B cell (primary cell): Measurements from ENCODE around the gene FURIN. TPM values are rescaled to one million over a fixed set of nuclear protein-coding genes. Genes with fewer than 3 reads are reported as not detected.
A peak's percentile ranks its signal among the peaks of the same experiment; 100 is the strongest.

Experiments
- ATAC-seq: fragments of 200-7000 bp; cut with Tn5 transposase; one replicate; pipeline ENCODE4 v1.10.0; 2021; ENCODE audit warnings: low read depth, mild to moderate bottlenecking, moderate number of reproducible peaks, moderate library complexity
- CTCF ChIA-PET: fragments of 350-600 bp; sonication (Branson Sonifier 250); formaldehyde crosslinking; loops from one replicate; lab custom pipeline; 2021; ENCODE audit warnings: antibody characterized with exemption, inconsistent platforms; lab: Charles Lee
- POLR2A ChIA-PET: fragments of 350-600 bp; sonication (Branson Sonifier 250); formaldehyde crosslinking; loops from one replicate; lab custom pipeline; 2021; ENCODE audit warnings: antibody characterized with exemption; lab: Charles Lee
- DNase-seq: peaks from one replicate; pipeline ENCODE4 v3.0.0; 2013
- H2AFZ ChIP-seq: 2 replicates; pipeline ENCODE4 v1.6.1; 2012; ENCODE audit warnings: mild to moderate bottlenecking, low read depth, low read length; ENCODE audit not compliant: insufficient read depth, poor library complexity, severe bottlenecking
- H3K27ac ChIP-seq, 2 donors: 1 replicate in 1 of 2; 2 replicates in 1 of 2; pipeline ENCODE4 v1.5.1; 2012 to 2013; ENCODE audit warnings: low read length in 2 of 2, mild to moderate bottlenecking in 2 of 2, moderate library complexity in 1 of 2
- H3K27me3 ChIP-seq, 4 experiments: fragments of 200-600 bp in 1 of 4; sonication (generic) in 1 of 4; replicated peaks in 1 of 4; 1 replicate in 2 of 4; 2 replicates in 2 of 4; pipeline versions ENCODE4 v1.6.1 to v1.7.0; 2013 to 2016; ENCODE audit warnings: low read length in 3 of 4, mild to moderate bottlenecking in 2 of 4, mixed read lengths in 1 of 4, moderate library complexity in 1 of 4; ENCODE audit not compliant: insufficient read depth in 4 of 4, control insufficient read depth in 3 of 4; ENCODE audit errors: control extremely low read depth in 1 of 4
- H3K36me3 ChIP-seq, 2 experiments: replicated peaks in 1 of 2; 1 replicate in 1 of 2; 2 replicates in 1 of 2; pipeline versions ENCODE4 v1.6.1 to v1.7.1; 2013; ENCODE audit warnings: low read length in 1 of 2; ENCODE audit not compliant: insufficient read depth in 2 of 2, control insufficient read depth in 1 of 2; ENCODE audit errors: control extremely low read depth in 1 of 2, extremely low read depth in 1 of 2
- H3K4me1 ChIP-seq, 2 donors: fragments of 200-600 bp in 1 of 2; sonication (generic) in 1 of 2; 1 replicate in 1 of 2; 2 replicates in 1 of 2; pipeline versions ENCODE4 v1.5.1 to v1.6.1; 2013 to 2017; ENCODE audit warnings: low read length in 2 of 2; ENCODE audit not compliant: control insufficient read depth in 2 of 2, insufficient read depth in 2 of 2
- H3K4me2 ChIP-seq: replicated peaks from 2 replicates; pipeline ENCODE3; 2012; ENCODE audit warnings: mild to moderate bottlenecking, low read depth, low read length; ENCODE audit not compliant: poor library complexity, severe bottlenecking
- H3K4me3 ChIP-seq, 5 experiments: fragments of 200-600 bp in 1 of 5; sonication (generic) in 1 of 5; 1 replicate in 3 of 5; 2 replicates in 2 of 5; pipeline versions ENCODE4 v1.5.1 to v1.7.0; 2011 to 2016; ENCODE audit warnings: low read length in 4 of 5, mild to moderate bottlenecking in 4 of 5, low read depth in 2 of 5, control low read depth in 1 of 5, moderate library complexity in 1 of 5; ENCODE audit not compliant: insufficient read depth in 1 of 5; ENCODE audit errors: control extremely low read depth in 1 of 5, extremely low read depth in 1 of 5
- H3K79me2 ChIP-seq: fragments of 200-600 bp; sonication (generic); one replicate; pipeline ENCODE4 v1.6.0; 2016; ENCODE audit warnings: low read length; ENCODE audit not compliant: control insufficient read depth, insufficient read depth
- H3K9ac ChIP-seq: fragments of 200-600 bp; sonication (generic); 2 replicates; pipeline ENCODE4 v1.6.1; 2017; ENCODE audit warnings: mild to moderate bottlenecking, low read length, moderate library complexity
- H3K9me3 ChIP-seq, 3 donors: one replicate each; pipeline versions ENCODE4 v1.6.1 to v1.7.1; 2013; ENCODE audit warnings: low read length in 2 of 3; ENCODE audit not compliant: control insufficient read depth in 2 of 3, insufficient read depth in 1 of 3; ENCODE audit errors: control extremely low read depth in 1 of 3
- H4K20me1 ChIP-seq: 2 replicates; pipeline ENCODE4 v1.6.0; 2012; ENCODE audit warnings: mild to moderate bottlenecking, low read length; ENCODE audit not compliant: insufficient read depth, control insufficient read depth, poor library complexity, severe bottlenecking
- H3K27ac Mint-ChIP-seq: one replicate; pipeline ENCODE4 v1.8.0; 2021; ENCODE audit warnings: mixed read lengths
- H3K27me3 Mint-ChIP-seq: one replicate; pipeline ENCODE4 v1.8.0; 2021; ENCODE audit warnings: mixed read lengths
- H3K4me1 Mint-ChIP-seq: one replicate; pipeline ENCODE4 v1.8.0; 2021; ENCODE audit warnings: mixed read lengths
- H3K4me3 Mint-ChIP-seq: one replicate; pipeline ENCODE4 v1.8.0; 2021; ENCODE audit warnings: mixed read lengths
- H3K9me3 Mint-ChIP-seq: one replicate; pipeline ENCODE4 v1.8.0; 2022; ENCODE audit warnings: mixed read lengths; ENCODE audit not compliant: insufficient read depth
- CTCF ChIP-seq: fragments of 200-600 bp; IDR thresholded peaks from one replicate; pipeline ENCODE4 v1.8.0; 2022; ENCODE audit warnings: antibody characterized with exemption, mild to moderate bottlenecking
- EZH2 ChIP-seq: IDR thresholded peaks from 2 replicates; pipeline ENCODE4 v1.6.1; 2012; ENCODE audit warnings: borderline replicate concordance, low read depth, mild to moderate bottlenecking, moderate library complexity, low read length; ENCODE audit not compliant: insufficient read depth, poor library complexity, severe bottlenecking
- WGBS: methylation state at CpG from one replicate; pipeline ENCODE4 v1.1.5; 2013; ENCODE audit warnings: missing lambda C conversion rate; ENCODE audit not compliant: insufficient coverage; 5-methylcytosine and 5-hydroxymethylcytosine counted together
- intact Hi-C: fragments of 100-400 bp; cut with micrococcal nuclease; formaldehyde crosslinking; loops from one replicate; pipeline ENCODE4 v1.10.0; 2022
- polyA plus RNA-seq: library from polyadenylated mRNA; depleted of rRNA; stranded (reverse); fragments of >200 nt; gene quantifications from 2 replicates; pipeline ENCODE4 v1.2.3, GENCODE V29; 2012
- total RNA-seq, 2 donors: library from RNA; stranded (reverse); fragments of 120-200 nt in 1 of 2; gene quantifications; 1 replicate in 1 of 2; 2 replicates in 1 of 2; pipeline versions ENCODE4 v1.2.3 to v1.2.4, GENCODE V29; 2013 to 2022

FURIN gene
- total and polyA plus RNA-seq, 2 donors (not counting 1 experiment from before 2014, with no cell fraction given), result 31.6 to 66.7 TPM

- Histone ChIP-seq H2AFZ (no peak overlapping the region), H3K36me3 (no peaks in the 10 kb centered on the region), H3K79me2 (peaks cover 23% of the 10 kb centered on the region), H3K4me3 (no peak overlapping the region), H3K9ac (no peak overlapping the region), H3K4me1 (peaks cover 31 to 39% of the 10 kb centered on the region in 2 donors), H3K9me3 (no peaks in the 10 kb centered on the region), H4K20me1 (peaks cover 21% of the 10 kb centered on the region), H3K4me2 (peak overlapping the region; percentile 98), H3K27ac (peak overlapping the region in 1 of 2 donors; percentile 32), H3K27me3 (no peaks in the 10 kb centered on the region)
- TF ChIP-seq EZH2 (no peak), CTCF (no peak)
- ATAC-seq (no peak), DNase-seq (no peak)
- Mint-ChIP-seq H3K4me1 (peaks cover 40% of the 10 kb centered on the region), H3K27me3 (no peaks in the 10 kb centered on the region), H3K9me3 (no peaks in the 10 kb centered on the region), H3K27ac (peak overlapping the region; percentile 95), H3K4me3 (peak overlapping the region; percentile 92)
- intact Hi-C loops, result no loop called here
- CTCF ChIA-PET, result interaction anchor here (1.0 kb wide), 1 partner anchor 16 kb away, joined by 9 read pairs; the partner anchor contains the start of gene FES
- POLR2A ChIA-PET, result interaction anchor here (1.0 kb wide), 1 partner anchor 16 kb away, joined by 3 read pairs; no protein-coding TSS in a partner anchor
Observed at GRCh38 chr15:90869140-90869541, 753 bp downstream of the FURIN start.

- Histone ChIP-seq H4K20me1 (peaks cover 28% of the 10 kb centered on the region), H3K36me3 (no peaks in the 10 kb centered on the region), H2AFZ (no peak overlapping the region), H3K27ac (peak overlapping the region; percentile 19 to 32), H3K27me3 (no peaks in the 10 kb centered on the region), H3K9ac (peak overlapping the region; percentile 1), H3K4me3 (peak overlapping the region in 1 of 5 experiments; percentile 18), H3K79me2 (peaks cover 27% of the 10 kb centered on the region), H3K9me3 (no peaks in the 10 kb centered on the region), H3K4me2 (peak overlapping the region; percentile 98), H3K4me1 (peaks cover 31 to 39% of the 10 kb centered on the region in 2 donors)
- WGBS, result 10% methylated on average over 3 of the region's 9 CpGs
- CTCF ChIA-PET, result interaction anchor here (0.6 to 2.2 kb wide), 4 partner anchors 15 to 63 kb away, joined by 3 to 14 read pairs (median 10); partner anchors contain the start of gene HDDC3
- POLR2A ChIA-PET, result interaction anchor here (0.6 to 2.2 kb wide), 6 partner anchors 14 to 83 kb away, joined by 3 to 12 read pairs (median 4); partner anchors contain the start of gene FES
- peak; percentile 59 for ATAC-seq
- TF ChIP-seq EZH2 (no peak), CTCF (no peak)
- Mint-ChIP-seq H3K4me3 (peak overlapping the region; percentile 92), H3K27ac (peak overlapping the region; percentile 95), H3K9me3 (no peaks in the 10 kb centered on the region), H3K4me1 (peaks cover 41% of the 10 kb centered on the region), H3K27me3 (no peaks in the 10 kb centered on the region)
- DNase-seq, result peak; percentile 50
- intact Hi-C loops, result loop anchor here (5.0 kb wide), 2 partner anchors 32 to 152 kb away; partner anchors contain the start of gene BLM
Observed at GRCh38 chr15:90869601-90870353, 1.4 kb downstream of the FURIN start.
